ENCODE data around the gene BOD1L1. TPM values are rescaled to one million over a fixed set of nuclear protein-coding genes. Genes with fewer than 3 reads are reported as not detected.

The BOD1L1 gene
- total and polyA plus RNA-seq, 2 of the 8 experiments (the other 6 are each of a cell fraction or from before 2014, with no cell fraction given): 6.8 to 39.3 TPM

DNA sequence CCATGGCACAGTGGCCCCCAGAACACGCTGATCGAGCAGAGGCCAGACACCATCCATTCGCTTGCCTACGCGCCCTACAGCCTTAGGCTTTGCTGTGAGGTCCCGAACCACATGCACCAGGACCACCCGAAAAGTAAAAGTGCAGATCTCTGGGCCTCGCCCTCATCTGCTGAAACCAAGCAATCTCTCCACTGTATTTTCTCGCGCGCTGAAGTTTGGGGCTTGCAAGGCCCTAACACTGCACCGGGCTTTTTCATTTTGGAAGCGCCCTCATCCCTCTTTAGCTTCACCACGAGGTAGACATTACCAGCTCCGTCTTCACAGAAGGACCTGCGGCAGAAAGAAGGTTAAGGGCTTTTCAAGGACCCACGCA is 104.4 kb downstream of the BOD1L1 start:
- no peak overlapping the region; the same call in 1 of the 2 replicates for H2BK5ac ChIP-seq (ENCODE audit: low read depth, low read length)
- no peak for FAIRE-seq
- no peak overlapping the region for H3K14ac ChIP-seq (ENCODE audit: insufficient read length)
- 6% methylated on average over 17 of the region's 17 CpGs; no CpG with 5 or more reads in 1 of the 2 experiments for WGBS, 2 experiments (ENCODE audit: extremely low coverage in 1 of 2, insufficient coverage in 1 of 2, insufficient read length in 1 of 2, insufficient replicate concordance in 2 of 2, low coverage in 1 of 2, low lambda C conversion rate in 2 of 2, missing lambda C conversion rate in 1 of 2)
- peaks cover 4% of the 10 kb centered on the region; the same call in 1 of the 2 replicates for H3K23me2 ChIP-seq (ENCODE audit: low read depth, low read length)
- H4K91ac ChIP-seq (replicated peaks; ENCODE audit: insufficient read length, low read length): no peak overlapping the region
- no peak overlapping the region for H3K23ac ChIP-seq (ENCODE audit: insufficient read length)
- ChIA-PET POLR2A (ENCODE audit: partially characterized antibody) (interaction anchor here (0.8 to 5.6 kb wide), 5 partner anchors 9 to 39 kb away, joined by 3 to 37 read pairs (median 9); partner anchors contain the start of gene NKX3-2), CTCF (ENCODE audit: partially characterized antibody) (interaction anchor here (2.0 to 13.6 kb wide), 7 partner anchors 9 to 39 kb away, joined by 6 to 132 read pairs (median 9); partner anchors contain the start of genes NKX3-2 and RAB28)
- no peak for DNase-seq (ENCODE audit: low read depth in 1 of 2, low spot score in 2 of 2)
- peaks cover 4 to 23% (median 18%) of the 10 kb centered on the region in 4 experiments for H3K4me1 ChIP-seq (replicated peaks in 1 of 4; ENCODE audit: control insufficient read depth in 3 of 4, insufficient read depth in 4 of 4, low read length in 3 of 4)
- H4K20me1 ChIP-seq (replicated peaks in 1 of 2; ENCODE audit: control insufficient read depth in 1 of 2, insufficient read depth in 2 of 2, low read length in 2 of 2): peaks cover 9% of the 10 kb centered on the region in 2 experiments
- H2AFZ ChIP-seq (ENCODE audit: low read length): peak overlapping the region; percentile 37
- H2BK15ac ChIP-seq (ENCODE audit: low read length): no peak overlapping the region
- H3K18ac ChIP-seq (ENCODE audit: extremely low read depth, low read length): peak overlapping the region; percentile 49; the same call in 1 of the 2 replicates
- H2BK20ac ChIP-seq (ENCODE audit: low read length): no peak overlapping the region
- H3K4me2 ChIP-seq (ENCODE audit: insufficient read depth in 1 of 2, low read depth in 2 of 2, low read length in 2 of 2): peak overlapping the region; percentile 69 to 76
- peaks cover 8 to 14% of the 10 kb centered on the region in 2 experiments for H3K9me3 ChIP-seq (ENCODE audit: insufficient read depth in 2 of 2, low read depth in 1 of 2, low read length in 1 of 2)
- no peak overlapping the region for H3K4ac ChIP-seq (replicated peaks; ENCODE audit: insufficient read length, low read depth, low read length)
- no peak overlapping the region for H2BK120ac ChIP-seq (replicated peaks; ENCODE audit: low read depth, low read length)
- no peak overlapping the region for H3K27ac ChIP-seq (ENCODE audit: low read depth, low read length)
- no peak overlapping the region for H3K9ac ChIP-seq (replicated peaks in 1 of 4; ENCODE audit: extremely low read depth in 1 of 4, low read depth in 3 of 4, low read length in 3 of 4)
- H2BK12ac ChIP-seq (ENCODE audit: low read depth, low read length): peak overlapping the region; percentile 88; the same call in 1 of the 2 replicates
- H3K79me2 ChIP-seq (ENCODE audit: control insufficient read depth in 1 of 2, insufficient read depth in 2 of 2, low read length in 2 of 2): no peaks in the 10 kb centered on the region
- no peak overlapping the region for H4K8ac ChIP-seq (ENCODE audit: extremely low read depth, insufficient read depth, low read length)
- H3K56ac ChIP-seq (replicated peaks; ENCODE audit: insufficient read length, low read depth, low read length): no peak overlapping the region
- peak overlapping the region in 3 of 4 experiments; percentile 30 to 56 (median 44); a peak in 4 of 8 replicates for H3K4me3 ChIP-seq (ENCODE audit: extremely low read depth in 1 of 4, insufficient read depth in 2 of 4, low read depth in 3 of 4, low read length in 4 of 4)
- H3K79me1 ChIP-seq (ENCODE audit: low read depth, low read length): no peaks in the 10 kb centered on the region
- H3K27me3 ChIP-seq (replicated peaks in 1 of 4; ENCODE audit: control insufficient read depth in 3 of 4, extremely low read depth in 1 of 4, insufficient read depth in 3 of 4, low read length in 3 of 4): peaks cover 69 to 78% (median 73%) of the 10 kb centered on the region in 4 experiments
- H4K5ac ChIP-seq (ENCODE audit: insufficient read length, low read depth, low read length): no peak overlapping the region
- H3K36me3 ChIP-seq (ENCODE audit: control insufficient read depth in 2 of 4, insufficient read depth in 4 of 4, low read length in 3 of 4): peaks cover 0 to 9% (median 2%) of the 10 kb centered on the region in 4 experiments; a peak in 2 of 8 replicates
- no peak overlapping the region for H2AK5ac ChIP-seq (ENCODE audit: low read depth, low read length)
- TF ChIP-seq RNF2 (IDR thresholded peaks at IDR 0.05; ENCODE audit: borderline replicate concordance, low read depth, low read length, missing control alignments, poor library complexity, severe bottlenecking): peak; percentile 22
- no peak for TF ChIP-seq ATF2 (IDR thresholded peaks at IDR 0.05; ENCODE audit: low read length)
- TF ChIP-seq MAX (IDR thresholded peaks at IDR 0.05): 0 out of 2 replicates have a peak, but pooled peaks have one; percentile 6
- no peak for TF ChIP-seq EGR1 (IDR thresholded peaks at IDR 0.05; ENCODE audit: borderline replicate concordance, low read depth, low read length)
- no peak for TF ChIP-seq HDAC6 (IDR thresholded peaks at IDR 0.05; ENCODE audit: low read depth, low read length)
- TF ChIP-seq RXRA (IDR thresholded peaks at IDR 0.05; ENCODE audit: insufficient read depth, low read depth, low read length): no peak
- no peak for TF ChIP-seq NRF1 (IDR thresholded peaks at IDR 0.05; ENCODE audit: low read depth, low read length)
- TF ChIP-seq TAF7 (optimal IDR thresholded peaks at IDR 0.05; ENCODE audit: borderline replicate concordance, low read depth, low read length): no peak
- no peak for TF ChIP-seq KDM5A (IDR thresholded peaks at IDR 0.05; ENCODE audit: low read length)
- peak; percentile 64 for TF ChIP-seq SUZ12 (IDR thresholded peaks at IDR 0.05; ENCODE audit: low read length)
- no peak for TF ChIP-seq BRCA1 (IDR thresholded peaks at IDR 0.05; ENCODE audit: low read depth, low read length)

Measured in H1 (cell line).